Sciatic nerve (tissue), 2 donors: ENCODE data around the gene EN1. TPM values are rescaled to one million over a fixed set of nuclear protein-coding genes. Genes with fewer than 3 reads are reported as not detected.

Source experiments
- ATAC-seq: fragments of 200-7000 bp; cut with Tn5 transposase; one replicate; pipeline ENCODE4 v1.9.1; 2020; ENCODE audit warnings: mild to moderate bottlenecking, moderate library complexity
- DNase-seq: peaks from one replicate; pipeline ENCODE4 v3.0.0-alpha.2; 2020; ENCODE audit warnings: low spot score
- intact Hi-C: fragments of 100-400 bp; cut with DNase I; formaldehyde crosslinking; loops from one replicate; pipeline ENCODE4 v1.14.2; 2022
- total RNA-seq: library from RNA; stranded (reverse); fragmentation: NEBNext Ultra II Directional; extraction: Animal tissue kit (Norgen Biotek cat#: 25700); gene quantifications from one replicate; pipeline ENCODE4 v1.2.1, GENCODE V29; 2021
- donor health status: DM: no; HTN: no; CAD: no.
- donor health status: DM: no; HTN: no; CAD: no.

EN1 gene
- total RNA-seq, 1 donor from 2014 or later, result not detected

DNA sequence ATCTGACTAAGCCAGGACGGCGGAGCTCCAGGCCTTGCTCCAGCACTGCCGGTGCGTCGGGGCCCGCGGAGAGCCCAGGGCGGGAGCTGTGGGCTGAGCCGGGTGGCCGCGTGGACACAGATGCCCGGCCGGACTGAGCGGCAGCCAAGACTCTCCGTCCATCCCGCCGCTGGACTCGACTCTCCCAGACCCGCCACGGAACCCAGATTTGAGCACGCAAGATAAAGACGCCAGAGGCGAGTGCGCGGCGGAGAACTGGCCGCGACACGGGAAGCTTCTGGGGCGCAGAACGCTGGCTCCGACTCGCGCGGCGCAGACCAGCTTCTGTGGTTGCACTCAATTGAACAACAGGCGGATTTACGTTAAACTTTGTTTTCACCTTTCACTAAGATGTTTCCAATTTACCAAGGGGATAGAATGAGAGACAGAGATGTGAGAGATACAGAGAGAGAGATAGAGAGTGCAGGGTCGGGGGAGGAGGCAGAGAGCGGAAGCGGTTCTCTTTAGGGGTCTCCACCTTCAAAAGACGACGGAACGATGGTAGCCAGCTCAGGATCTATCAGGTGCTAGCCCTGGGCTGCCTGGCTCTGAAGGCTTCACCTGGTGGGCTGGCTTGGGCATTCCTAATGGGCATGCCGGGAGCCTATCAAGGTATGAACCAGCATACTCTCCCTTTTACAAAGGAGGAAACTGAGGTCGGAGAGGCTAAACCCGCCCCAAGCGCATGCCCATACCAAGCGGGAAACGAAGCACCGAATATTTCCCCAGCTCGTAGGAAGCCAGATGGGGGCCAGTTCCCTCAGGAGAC is 10.4 kb upstream of the EN1 start:
- DNase-seq, result no peak
- intact Hi-C loops, result loop anchor here (5.0 to 10.0 kb wide), 2 partner anchors 633 to 811 kb away; no protein-coding TSS in a partner anchor
- ATAC-seq, result no peak

DNA sequence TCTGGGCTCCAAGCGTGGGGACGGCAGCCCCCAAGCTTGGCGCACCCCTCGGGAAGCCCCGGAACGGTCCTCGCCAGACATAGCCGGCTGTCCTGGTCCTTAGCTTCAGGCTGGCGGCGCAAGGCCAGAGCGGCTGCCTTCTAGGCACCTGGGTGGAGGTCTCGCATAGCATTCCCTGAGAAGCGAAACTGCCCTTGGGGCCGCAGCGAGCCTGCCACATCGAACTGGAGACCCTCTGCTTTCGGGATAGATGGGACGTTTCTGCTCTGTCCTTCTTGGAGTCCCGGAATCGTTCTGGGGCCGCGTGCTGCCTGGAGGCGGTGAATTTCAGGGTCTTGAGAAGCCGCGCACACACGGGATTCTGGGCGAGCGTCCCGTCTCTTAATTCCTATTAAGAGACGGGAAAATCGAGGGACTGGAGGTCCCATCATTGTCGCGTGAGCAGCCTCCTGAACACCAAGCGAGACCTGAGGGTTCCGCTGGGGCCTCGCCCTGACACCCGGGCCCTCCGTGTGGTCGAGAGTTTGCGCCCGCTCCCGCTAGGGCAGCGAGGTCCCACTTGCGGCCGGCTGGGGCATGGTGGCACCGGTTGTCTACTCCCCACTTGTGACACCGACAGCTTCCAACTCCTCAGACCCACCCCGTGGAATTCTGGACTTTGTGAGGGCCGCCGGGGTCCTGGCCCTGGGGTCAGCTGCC is 9.7 kb upstream of the EN1 start:
- intact Hi-C loops, result loop anchor here (5.0 to 10.0 kb wide), 2 partner anchors 632 to 810 kb away; no protein-coding TSS in a partner anchor
- ATAC-seq, result no peak

DNA sequence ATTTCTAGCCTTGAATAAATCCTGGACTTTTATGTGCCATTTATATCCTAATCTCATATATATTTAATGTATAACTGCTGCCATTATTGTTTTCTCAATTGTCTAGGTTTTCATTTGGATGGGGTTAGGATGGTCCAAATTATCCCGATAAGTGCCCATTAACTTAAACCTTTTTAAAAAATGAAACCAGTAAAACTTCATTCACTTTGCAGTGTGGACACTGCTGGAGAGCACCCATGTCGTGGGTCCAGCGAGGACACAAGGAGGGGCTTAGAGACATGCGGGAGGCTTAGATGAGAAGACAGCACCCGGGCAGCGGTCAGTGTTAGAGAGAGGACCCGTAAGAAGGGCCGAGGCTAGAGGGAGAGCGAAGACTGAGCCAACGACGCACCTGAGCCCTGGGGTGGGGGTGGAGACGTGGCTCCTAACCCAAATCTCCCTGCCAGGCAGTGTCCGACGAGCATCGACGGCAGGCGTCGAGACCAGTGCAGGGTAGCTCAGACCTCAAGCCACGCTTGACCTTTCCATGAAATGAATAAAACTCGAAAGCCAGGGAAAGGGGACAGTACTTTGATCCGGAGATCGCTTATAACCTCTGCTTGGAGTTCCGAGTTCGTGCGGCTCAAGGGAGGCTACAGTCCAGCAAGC is 9.0 kb upstream of the EN1 start:
- intact Hi-C loops, result loop anchor here (5.0 to 10.0 kb wide), 2 partner anchors 632 to 809 kb away; no protein-coding TSS in a partner anchor
- DNase-seq (no peak), ATAC-seq (no peak)

More for the DNA sequence above, 9.7 kb upstream of the EN1 start:
- no peak for DNase-seq

DNA sequence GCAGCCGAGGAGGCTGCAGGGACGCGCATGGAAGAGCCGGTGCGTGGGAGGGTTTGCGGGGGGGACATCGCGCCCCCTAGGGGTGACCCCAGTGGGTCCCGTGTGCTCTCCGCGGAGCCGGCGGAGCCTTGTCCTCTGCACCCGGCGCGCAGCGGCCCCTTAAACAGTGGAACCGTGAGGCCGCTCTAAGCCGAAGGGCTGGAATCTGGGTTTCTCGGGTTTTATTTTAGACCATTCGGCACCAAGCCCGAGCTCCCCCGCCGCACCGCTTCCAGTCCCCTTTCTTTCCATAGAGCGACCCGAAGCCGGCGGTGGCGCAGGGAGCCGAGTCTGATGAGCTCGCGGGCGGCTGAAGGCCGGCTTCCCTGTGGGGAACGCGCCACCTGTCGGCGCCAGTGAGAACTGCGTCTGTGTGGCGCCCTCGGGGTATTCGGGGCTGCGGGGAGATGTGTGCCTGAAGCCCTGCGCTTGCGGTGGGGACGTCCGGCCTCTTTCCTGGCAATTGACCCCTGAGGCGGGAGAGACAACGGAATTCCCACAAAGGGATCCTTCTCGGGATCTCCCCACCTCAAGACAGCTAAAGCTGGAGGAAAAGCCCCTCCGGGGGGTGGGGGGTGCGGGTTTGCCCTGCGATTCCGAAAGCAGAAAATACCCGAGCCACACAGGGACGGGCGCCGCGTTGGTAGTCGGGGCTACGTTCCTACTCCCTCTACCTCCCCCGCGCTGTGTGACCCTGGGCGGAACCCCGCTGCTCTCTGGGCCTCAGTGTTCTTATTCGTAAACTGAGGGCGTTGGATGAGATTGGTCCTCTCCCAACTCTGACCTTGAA is 8.2 kb upstream of the EN1 start:
- peak; percentile 91 for DNase-seq
- ATAC-seq, result peak; percentile 91
- intact Hi-C loops, result loop anchor here (5.0 to 10.0 kb wide), 2 partner anchors 631 to 808 kb away; no protein-coding TSS in a partner anchor

DNA sequence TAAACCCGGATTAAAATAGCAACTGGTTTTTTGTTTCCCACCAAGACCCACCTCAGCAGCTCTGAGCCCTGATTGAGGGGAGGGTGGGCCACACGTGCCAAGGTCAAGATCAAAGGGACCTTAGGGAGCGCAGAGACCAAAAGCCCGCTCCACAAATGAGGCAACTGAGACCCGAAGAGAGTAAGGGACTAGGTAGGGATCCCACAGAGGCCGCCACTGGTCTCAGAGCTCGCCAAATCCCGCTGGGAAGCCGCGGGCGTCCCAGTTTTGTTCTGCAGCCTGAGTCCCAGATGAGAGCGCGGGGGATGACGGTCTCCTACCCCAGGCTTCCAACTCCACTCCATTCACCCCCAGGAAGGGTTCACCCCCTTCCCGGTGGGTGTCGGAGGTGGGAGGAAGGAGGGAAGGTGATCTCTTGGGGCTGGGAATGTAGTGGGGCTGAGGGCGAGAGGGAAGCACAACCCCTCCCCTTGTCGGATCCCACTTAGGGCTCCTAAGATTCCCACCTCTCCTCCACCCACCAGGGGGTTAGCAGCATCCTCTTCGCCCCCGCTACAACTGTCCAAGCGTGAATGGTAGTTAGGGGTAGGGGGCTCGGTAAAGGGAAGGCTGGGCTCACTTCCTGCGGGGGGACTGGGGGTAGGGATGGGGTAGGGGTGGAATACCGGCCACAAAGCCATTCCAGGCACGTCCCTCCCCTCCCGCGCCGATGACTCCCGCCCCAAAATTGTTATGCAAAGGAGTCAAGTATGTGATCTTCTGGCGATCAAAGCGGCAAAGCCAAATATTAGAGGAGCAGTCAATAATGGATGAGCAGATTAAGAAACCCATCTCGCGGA is 7.3 kb upstream of the EN1 start:
- ATAC-seq (no peak), DNase-seq (no peak)
- intact Hi-C loops, result loop anchor here (5.0 to 10.0 kb wide), 2 partner anchors 630 to 807 kb away; no protein-coding TSS in a partner anchor

DNA sequence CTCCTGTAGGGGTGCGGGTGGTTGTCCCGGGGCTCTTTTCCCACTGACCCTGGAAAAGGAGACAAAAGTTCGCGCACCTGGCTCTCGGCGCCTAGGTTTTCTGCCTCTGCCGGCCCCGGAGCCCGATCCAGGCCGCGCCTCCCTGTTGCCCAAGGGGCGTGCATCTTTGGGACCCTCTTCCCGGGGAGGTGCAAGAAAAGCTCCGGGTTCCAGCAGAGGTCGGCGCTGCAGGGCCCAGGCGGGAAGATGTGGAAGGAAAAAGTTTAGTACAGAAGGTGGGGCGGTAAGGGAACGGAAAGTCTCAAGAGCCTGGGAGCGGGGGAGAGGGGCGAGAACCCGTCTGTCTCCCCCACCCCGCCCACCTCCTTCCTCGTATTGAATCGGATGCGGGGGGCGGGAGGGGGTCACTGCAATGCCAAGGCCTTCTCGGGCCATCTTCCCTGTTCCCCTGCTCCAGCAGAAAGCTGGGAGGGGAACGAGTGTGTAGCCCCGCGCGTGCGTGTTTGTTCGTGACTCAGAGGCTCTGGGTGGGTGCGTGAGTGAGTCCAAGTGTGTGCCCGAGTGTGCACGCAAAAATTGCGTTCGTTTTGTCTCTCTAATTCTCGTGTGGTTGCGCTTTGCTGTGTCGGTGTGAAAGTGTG is 6.3 kb upstream of the EN1 start:
- ATAC-seq, result no peak
- intact Hi-C loops, result loop anchor here (10.0 kb wide), 1 partner anchor 629 kb away; no protein-coding TSS in a partner anchor
- no peak for DNase-seq

DNA sequence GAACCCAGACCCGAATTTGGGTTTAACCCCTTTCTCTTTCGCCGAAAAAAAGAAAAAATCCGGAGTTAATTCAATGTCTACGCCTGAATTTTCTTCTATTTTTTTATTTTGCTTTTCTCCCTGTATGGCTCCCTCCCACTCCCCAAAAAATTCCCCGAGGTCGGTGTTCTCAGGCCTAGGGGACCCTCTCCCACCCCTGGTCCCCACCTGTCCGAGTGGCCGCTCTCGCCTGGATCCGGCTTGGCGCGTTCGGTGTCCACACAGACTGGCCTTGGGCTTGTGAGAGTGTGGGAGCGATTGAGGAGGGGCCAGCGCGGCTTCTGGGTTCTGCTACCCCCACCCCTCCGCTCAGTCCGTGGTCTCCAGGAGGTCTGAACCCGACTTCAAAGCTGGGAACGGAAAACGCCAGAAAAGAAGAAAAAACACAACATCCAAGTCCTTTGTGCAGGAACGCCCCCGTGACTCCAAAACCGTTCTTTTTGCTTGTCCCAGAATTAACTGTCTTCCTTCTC is 5.7 kb upstream of the EN1 start:
- intact Hi-C loops, result loop anchor here (10.0 kb wide), 1 partner anchor 628 kb away; no protein-coding TSS in a partner anchor

DNA sequence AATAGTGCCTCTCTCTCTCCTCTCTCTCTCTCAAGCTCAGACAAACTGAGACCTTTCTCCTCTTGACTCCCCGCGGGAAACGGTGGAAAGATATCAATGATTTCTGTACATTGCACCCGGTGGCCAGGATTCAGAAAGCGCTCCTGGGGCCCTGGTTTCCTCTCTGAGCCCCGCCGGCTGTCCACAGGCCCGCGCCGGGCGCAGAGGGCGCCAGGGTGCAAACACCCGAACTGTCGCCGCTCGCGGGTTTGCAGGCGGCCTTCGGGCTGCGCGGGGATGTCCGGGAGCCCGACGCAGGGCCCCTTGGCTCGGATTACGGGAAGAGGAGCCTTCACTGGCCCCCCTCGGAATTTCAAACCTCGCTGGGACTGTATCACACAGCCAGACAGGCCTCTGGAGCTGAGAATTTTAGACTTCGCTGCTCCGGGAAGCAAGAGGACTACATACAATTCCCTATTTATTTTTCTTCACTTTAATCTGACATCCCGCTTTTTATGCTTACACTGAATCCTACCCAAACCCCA is 5.2 kb upstream of the EN1 start:
- ATAC-seq (no peak), DNase-seq (no peak)
- intact Hi-C loops, result loop anchor here (10.0 kb wide), 1 partner anchor 628 kb away; no protein-coding TSS in a partner anchor

More for the DNA sequence above, 5.7 kb upstream of the EN1 start:
- DNase-seq (no peak), ATAC-seq (no peak)

DNA sequence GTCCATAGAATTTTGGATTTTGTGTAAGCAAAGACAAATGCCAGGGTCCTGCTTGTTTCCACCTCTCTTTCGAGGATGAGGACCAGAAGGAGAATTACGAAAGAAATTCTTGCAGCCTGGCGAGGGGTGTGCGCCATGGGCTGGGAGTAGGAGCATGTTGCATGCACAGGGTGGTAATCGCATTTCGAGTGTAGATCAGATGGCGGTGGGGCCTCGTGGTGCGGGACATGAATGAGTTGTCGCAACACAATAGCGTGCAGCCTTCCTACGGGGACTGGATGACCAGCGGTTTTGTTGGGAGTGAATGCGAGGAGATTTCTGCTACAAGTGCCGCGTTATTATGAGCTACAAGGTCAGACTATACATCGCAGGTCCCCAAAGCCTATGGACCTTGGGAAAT is 4.2 kb upstream of the EN1 start:
- ATAC-seq (no peak), DNase-seq (no peak)
- intact Hi-C loops, result loop anchor here (10.0 kb wide), 1 partner anchor 627 kb away; no protein-coding TSS in a partner anchor

DNA sequence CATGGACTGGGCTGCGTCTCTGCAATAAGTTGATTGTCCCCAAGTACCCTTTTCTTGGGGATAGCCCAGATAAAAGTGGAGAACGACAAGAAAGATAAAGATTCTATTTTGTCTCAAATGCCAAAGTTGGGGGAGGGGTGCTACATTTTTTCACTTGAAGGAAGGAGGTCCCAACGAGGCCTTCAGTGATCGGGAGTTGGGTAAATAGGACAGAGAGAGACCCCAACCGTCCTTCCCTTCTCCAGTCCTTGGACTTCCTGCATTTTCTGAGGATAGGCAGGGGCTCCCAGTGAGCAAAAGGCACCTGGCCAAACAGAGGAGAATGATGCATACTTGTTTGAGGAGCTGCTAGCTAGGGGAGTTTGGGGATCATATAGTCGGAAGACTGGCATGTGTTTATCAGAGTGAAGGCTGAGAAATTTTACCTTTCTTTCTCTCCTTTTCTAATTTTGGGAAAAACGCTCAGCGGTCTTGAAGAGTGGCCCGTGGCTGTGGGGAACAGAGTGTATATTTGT is 3.5 kb upstream of the EN1 start:
- intact Hi-C loops, result loop anchor here (10.0 kb wide), 1 partner anchor 626 kb away; no protein-coding TSS in a partner anchor
- ATAC-seq (no peak), DNase-seq (no peak)

DNA sequence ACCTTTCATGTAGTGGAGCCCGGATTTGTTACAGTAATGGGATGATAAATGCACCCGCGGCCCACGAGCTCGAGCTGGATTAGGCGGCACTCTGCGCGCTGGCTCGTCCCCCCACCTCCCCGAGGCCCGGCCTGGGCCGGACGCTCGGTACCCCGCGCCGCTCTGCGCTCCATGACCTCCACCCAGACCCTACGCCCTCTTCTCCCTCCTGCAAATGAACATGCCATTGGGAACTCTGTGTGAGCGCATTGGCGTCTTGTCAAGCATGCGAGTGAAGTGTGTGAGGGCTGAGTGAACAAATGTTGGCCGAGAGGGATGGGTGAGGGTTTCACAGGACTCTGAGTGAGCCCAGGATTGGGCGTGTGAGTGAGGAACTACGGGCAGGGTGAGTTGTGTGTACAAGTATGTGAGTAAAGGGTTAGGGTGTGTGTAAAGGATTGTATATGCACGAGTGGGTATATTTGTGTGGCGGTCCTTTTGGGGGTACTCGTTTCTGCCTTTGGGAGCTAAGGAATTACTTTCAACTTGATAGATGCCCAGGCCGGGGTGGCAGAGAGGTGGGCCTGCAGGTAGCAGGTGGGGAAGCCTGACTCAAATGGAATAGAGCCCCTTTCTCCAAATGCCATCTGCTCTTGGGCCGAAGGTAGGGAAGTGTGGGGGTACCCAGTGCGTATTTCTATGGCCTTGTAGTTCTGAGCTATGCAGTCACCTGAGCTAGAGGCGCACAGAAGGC is 2.9 kb upstream of the EN1 start:
- no peak for ATAC-seq
- intact Hi-C loops, result loop anchor here (10.0 kb wide), 1 partner anchor 626 kb away; no protein-coding TSS in a partner anchor
- DNase-seq, result no peak

DNA sequence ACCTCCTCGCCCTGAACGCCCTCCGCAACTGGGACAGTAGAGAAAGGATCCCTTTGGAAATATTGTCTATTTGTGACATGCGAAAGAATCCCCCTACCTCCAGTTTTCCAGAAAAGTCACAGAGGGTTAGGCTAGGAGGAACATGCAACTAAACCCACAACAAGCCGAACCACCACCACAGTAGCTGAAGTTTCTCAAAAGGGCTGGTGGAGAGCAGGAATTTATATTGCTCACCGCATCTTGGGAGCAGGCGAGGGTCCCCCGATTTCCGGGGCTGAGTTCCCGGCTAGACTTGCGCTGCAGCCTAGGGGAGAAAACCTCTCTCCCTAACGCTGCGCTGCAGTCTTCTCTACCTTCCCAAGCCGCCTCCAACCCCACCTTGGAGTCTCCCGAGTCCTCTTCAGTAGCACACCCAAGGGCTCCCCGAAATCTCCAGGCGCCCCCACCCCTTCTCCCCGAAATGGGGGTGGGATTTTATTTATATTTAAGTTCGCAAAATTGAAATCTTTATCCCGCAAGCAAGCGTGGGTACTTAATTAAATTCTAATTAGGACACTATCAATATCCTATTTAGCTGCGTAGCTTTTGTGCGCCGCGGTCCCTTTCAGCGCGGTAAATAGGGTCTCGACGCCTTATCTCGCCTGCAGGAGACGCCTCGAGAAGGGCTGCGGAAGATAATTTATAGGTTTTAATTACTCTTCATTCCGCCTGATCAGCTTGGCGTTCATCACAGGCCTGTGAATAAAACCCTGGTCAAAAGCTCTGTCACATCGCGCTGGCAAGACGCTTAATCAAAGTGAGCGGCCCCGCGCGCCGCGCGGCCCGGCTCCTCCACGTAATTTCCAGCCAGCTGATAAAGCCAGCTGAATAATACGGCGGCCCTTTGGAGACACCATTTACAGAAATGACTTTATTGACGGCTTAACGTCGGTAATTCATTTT is 2.0 kb upstream of the EN1 start:
- intact Hi-C loops, result loop anchor here (10.0 kb wide), 1 partner anchor 625 kb away; no protein-coding TSS in a partner anchor
- no peak for ATAC-seq
- DNase-seq, result no peak

DNA sequence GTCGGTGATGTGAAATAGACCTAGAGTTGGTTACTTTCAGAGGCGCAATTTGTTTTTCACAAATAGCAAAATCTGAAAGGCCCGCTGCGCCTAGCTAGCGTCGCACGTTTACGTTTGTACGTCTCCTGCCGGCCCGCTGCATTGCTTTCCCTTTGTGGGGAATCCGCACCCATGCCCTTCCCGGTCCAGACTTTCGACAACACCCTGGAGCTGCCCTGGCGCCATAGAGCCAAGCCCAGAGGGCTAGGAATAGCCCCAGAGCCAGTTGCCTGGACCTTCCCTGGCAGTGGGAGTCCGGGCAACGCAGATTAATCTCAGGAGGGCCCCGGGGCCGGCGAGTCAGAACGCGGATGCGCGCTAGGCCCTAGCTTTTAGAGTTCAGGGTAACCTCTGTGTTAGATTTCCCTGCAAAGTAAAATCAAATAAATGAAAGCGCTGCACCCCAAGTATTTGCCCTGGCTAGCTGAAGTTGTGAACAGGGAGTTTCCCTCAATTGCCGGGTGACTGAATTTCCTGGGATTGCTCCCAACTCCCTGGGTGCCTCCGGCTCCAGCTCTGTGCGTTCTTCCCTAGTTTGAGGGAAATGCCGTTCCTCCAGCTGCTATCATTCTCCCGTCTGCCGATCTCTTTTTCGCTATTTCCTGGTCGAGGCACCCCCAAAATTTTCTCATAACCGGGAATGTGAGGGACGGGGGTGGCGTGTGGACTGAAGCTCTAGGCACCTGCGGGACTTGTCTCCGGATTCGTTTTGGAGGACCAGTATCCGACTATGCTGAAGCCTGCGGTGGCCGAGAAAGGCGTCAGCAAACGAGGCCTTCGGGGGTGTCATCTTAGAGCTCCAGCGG is 1.2 kb upstream of the EN1 start:
- intact Hi-C loops, result no loop called here
- ATAC-seq, result no peak

DNA sequence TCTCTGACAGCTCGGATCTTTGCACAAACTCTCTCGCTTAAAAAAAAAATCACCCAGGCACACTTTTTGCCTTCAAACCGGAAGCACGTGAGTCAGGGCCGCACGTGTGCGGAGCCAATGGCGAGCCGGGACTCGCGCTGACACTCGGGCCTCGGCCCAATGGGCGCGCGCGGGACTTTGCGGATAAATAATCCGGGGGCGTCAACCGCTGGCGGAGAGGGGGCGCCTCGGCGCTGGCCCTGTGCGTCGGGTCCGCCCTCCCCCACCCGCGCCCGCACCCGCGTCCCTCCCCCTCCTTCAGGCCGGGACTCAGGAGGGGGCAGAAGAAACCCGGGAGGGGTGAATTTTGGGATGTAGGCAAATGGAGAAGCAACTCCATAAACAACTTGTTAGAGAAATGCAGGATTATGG is 319 bp upstream of the EN1 start:
- no peak for DNase-seq
- peak; percentile 70 for ATAC-seq
- intact Hi-C loops, result no loop called here

More for the DNA sequence above, 1.2 kb upstream of the EN1 start:
- no peak for DNase-seq
